HG02763 (cell line): Measurements from ENCODE around the gene ADGRB2.

Source experiments
- ATAC-seq: cut with Tn5 transposase; IDR thresholded peaks from one replicate; pipeline ENCODE4 v1.9.1; 2021; ENCODE audit warnings: mild to moderate bottlenecking, moderate library complexity; ENCODE audit not compliant: unreplicated experiment

The ADGRB2 gene

GRCh38 chr1:31782421-31783410, 18.6 kb upstream of the ADGRB2 start:
- no peak for ATAC-seq

GRCh38 chr1:31781756-31782371, 17.7 kb upstream of the ADGRB2 start:
- no peak for ATAC-seq

- ATAC-seq = no peak
Measured at GRCh38 chr1:31781138-31781755, 17.1 kb upstream of the ADGRB2 start.

- no peak for ATAC-seq
Measured at GRCh38 chr1:31780632-31781031, 16.5 kb upstream of the ADGRB2 start.

- ATAC-seq = no peak
Measured at GRCh38 chr1:31779687-31780086, 15.5 kb upstream of the ADGRB2 start.

GRCh38 chr1:31778763-31779488, 14.8 kb upstream of the ADGRB2 start:
- no peak for ATAC-seq

- no peak for ATAC-seq
Measured at GRCh38 chr1:31776516-31776915, 12.4 kb upstream of the ADGRB2 start.

GRCh38 chr1:31776032-31776431, 11.9 kb upstream of the ADGRB2 start:
- ATAC-seq = no peak

GRCh38 chr1:31775210-31775999, 11.3 kb upstream of the ADGRB2 start:
- ATAC-seq = no peak

- no peak for ATAC-seq
Measured at GRCh38 chr1:31774495-31774894, 10.4 kb upstream of the ADGRB2 start.

GRCh38 chr1:31773861-31774260, 9.7 kb upstream of the ADGRB2 start:
- ATAC-seq = no peak

- no peak for ATAC-seq
Measured at GRCh38 chr1:31772669-31773248, 8.6 kb upstream of the ADGRB2 start.

GRCh38 chr1:31771891-31772668, 7.9 kb upstream of the ADGRB2 start:
- no peak for ATAC-seq

GRCh38 chr1:31769720-31770390, 5.7 kb upstream of the ADGRB2 start:
- no peak for ATAC-seq

- ATAC-seq = no peak
Measured at GRCh38 chr1:31768939-31769704, 5.0 kb upstream of the ADGRB2 start.

GRCh38 chr1:31768407-31768907, 4.3 kb upstream of the ADGRB2 start:
- ATAC-seq = no peak

GRCh38 chr1:31767225-31767624, 3.1 kb upstream of the ADGRB2 start:
- ATAC-seq = no peak

GRCh38 chr1:31765516-31765915, 1.4 kb upstream of the ADGRB2 start:
- no peak for ATAC-seq
